ENCODE data around the gene PPP3R1.

PPP3R1 gene

GRCh38 chr2:68250652-68251186 lies 1.6 kb downstream of the PPP3R1 start:
- TF ChIP-seq SIN3A (IDR thresholded peaks at IDR 0.05; ENCODE audit: borderline replicate concordance, insufficient read depth, low read length), result no peak
- TF ChIP-seq POLR2AphosphoS5 (IDR thresholded peaks at IDR 0.05; ENCODE audit: low read depth, low read length), result no peak
- TF ChIP-seq REST (IDR thresholded peaks at IDR 0.05; ENCODE audit: insufficient read depth in 1 of 2, low read depth in 2 of 2, low read length in 2 of 2), result no peak
- no peak for TF ChIP-seq FOXP2 (optimal IDR thresholded peaks at IDR 0.05; ENCODE audit: borderline replicate concordance, extremely low read depth, extremely low read length, insufficient read depth)
- no peak for TF ChIP-seq TAF1 (IDR thresholded peaks at IDR 0.05; ENCODE audit: borderline replicate concordance, insufficient read depth, low read length)

GRCh38 chr2:68250196-68250595 lies 2.1 kb downstream of the PPP3R1 start:
- TF ChIP-seq FOXP2 (optimal IDR thresholded peaks at IDR 0.05; ENCODE audit: borderline replicate concordance, extremely low read depth, extremely low read length, insufficient read depth) (no peak), TAF1 (IDR thresholded peaks at IDR 0.05; ENCODE audit: borderline replicate concordance, insufficient read depth, low read length) (no peak), POLR2AphosphoS5 (IDR thresholded peaks at IDR 0.05; ENCODE audit: low read depth, low read length) (no peak), REST (IDR thresholded peaks at IDR 0.05; ENCODE audit: insufficient read depth in 1 of 2, low read depth in 2 of 2, low read length in 2 of 2) (no peak), SIN3A (IDR thresholded peaks at IDR 0.05; ENCODE audit: borderline replicate concordance, insufficient read depth, low read length) (no peak)

GRCh38 chr2:68248806-68249205 lies 3.5 kb downstream of the PPP3R1 start:
- no peak for TF ChIP-seq POLR2AphosphoS5 (IDR thresholded peaks at IDR 0.05; ENCODE audit: low read depth, low read length)
- no peak for TF ChIP-seq TAF1 (IDR thresholded peaks at IDR 0.05; ENCODE audit: borderline replicate concordance, insufficient read depth, low read length)
- TF ChIP-seq SIN3A (IDR thresholded peaks at IDR 0.05; ENCODE audit: borderline replicate concordance, insufficient read depth, low read length), result no peak
- TF ChIP-seq REST (IDR thresholded peaks at IDR 0.05; ENCODE audit: insufficient read depth in 1 of 2, low read depth in 2 of 2, low read length in 2 of 2), result no peak
- TF ChIP-seq FOXP2 (optimal IDR thresholded peaks at IDR 0.05; ENCODE audit: borderline replicate concordance, extremely low read depth, extremely low read length, insufficient read depth), result no peak

- TF ChIP-seq POLR2AphosphoS5 (IDR thresholded peaks at IDR 0.05; ENCODE audit: low read depth, low read length) (no peak), SIN3A (IDR thresholded peaks at IDR 0.05; ENCODE audit: borderline replicate concordance, insufficient read depth, low read length) (no peak), REST (IDR thresholded peaks at IDR 0.05; ENCODE audit: insufficient read depth in 1 of 2, low read depth in 2 of 2, low read length in 2 of 2) (no peak), TAF1 (IDR thresholded peaks at IDR 0.05; ENCODE audit: borderline replicate concordance, insufficient read depth, low read length) (no peak), FOXP2 (optimal IDR thresholded peaks at IDR 0.05; ENCODE audit: borderline replicate concordance, extremely low read depth, extremely low read length, insufficient read depth) (no peak)
Observed at GRCh38 chr2:68248361-68248760, 4.0 kb downstream of the PPP3R1 start.

- TF ChIP-seq FOXP2 (optimal IDR thresholded peaks at IDR 0.05; ENCODE audit: borderline replicate concordance, extremely low read depth, extremely low read length, insufficient read depth), result no peak
- TF ChIP-seq SIN3A (IDR thresholded peaks at IDR 0.05; ENCODE audit: borderline replicate concordance, insufficient read depth, low read length), result no peak
- TF ChIP-seq POLR2AphosphoS5 (IDR thresholded peaks at IDR 0.05; ENCODE audit: low read depth, low read length), result no peak
- no peak for TF ChIP-seq TAF1 (IDR thresholded peaks at IDR 0.05; ENCODE audit: borderline replicate concordance, insufficient read depth, low read length)
- no peak for TF ChIP-seq REST (IDR thresholded peaks at IDR 0.05; ENCODE audit: insufficient read depth in 1 of 2, low read depth in 2 of 2, low read length in 2 of 2)
Observed at GRCh38 chr2:68246396-68246795, 5.9 kb downstream of the PPP3R1 start.

Measured in PFSK-1 (cell line).